ENCODE results near the gene TM7SF2. TPM values are rescaled to one million over a fixed set of nuclear protein-coding genes. Genes with fewer than 3 reads are reported as not detected.

Gene TM7SF2
- total RNA-seq, 3 donors from 2014 or later (not counting 1 experiment from before 2014, with no cell fraction given), result 17.0 to 23.2 (median 18.6) TPM

DNA sequence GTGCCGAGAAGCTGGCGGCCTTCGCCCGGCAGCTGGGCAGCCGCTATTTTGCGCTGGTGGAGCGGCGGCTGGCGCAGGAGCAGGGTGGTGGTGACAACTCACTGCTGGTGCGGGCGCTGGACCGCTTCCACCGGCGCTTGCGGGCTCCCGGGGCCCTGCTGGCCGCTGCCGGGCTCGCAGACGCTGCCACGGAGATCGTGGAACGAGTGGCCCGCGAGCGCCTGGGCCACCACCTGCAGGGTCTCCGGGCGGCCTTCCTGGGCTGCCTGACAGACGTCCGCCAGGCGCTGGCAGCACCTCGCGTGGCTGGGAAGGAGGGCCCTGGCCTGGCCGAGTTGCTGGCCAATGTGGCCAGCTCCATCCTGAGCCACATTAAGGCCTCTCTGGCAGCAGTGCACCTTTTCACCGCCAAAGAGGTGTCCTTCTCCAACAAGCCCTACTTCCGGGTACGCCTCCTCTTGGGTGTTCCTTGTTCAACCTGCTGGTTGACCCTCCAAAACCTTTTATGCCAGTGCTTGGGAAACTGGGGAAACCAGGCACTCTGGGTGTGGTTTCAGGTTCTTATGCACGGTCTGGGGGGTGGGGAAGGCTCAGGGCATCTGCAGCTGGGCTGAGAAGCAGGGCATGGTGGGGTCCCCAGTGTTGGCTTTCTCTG is 3.1 kb upstream of the TM7SF2 start:
- no peak overlapping the region for H3K4me3 ChIP-seq (ENCODE audit: low read length)
- peaks cover 37% of the 10 kb centered on the region for H3K4me1 ChIP-seq (ENCODE audit: control insufficient read depth, insufficient read depth, low read length)
- peaks cover 17% of the 10 kb centered on the region for H3K36me3 ChIP-seq (ENCODE audit: control insufficient read depth, insufficient read depth, low read length)
- no peak overlapping the region for H3K4me3 Mint-ChIP-seq
- no peaks in the 10 kb centered on the region for H3K27me3 ChIP-seq (ENCODE audit: control insufficient read depth, insufficient read depth, low read length)
- WGBS (ENCODE audit: insufficient coverage), result 95% methylated on average over 38 of the region's 38 CpGs
- ATAC-seq, result no peak
- intact Hi-C loops (cut with micrococcal nuclease), result no loop called here
- H3K4me1 Mint-ChIP-seq, result peaks cover 34 to 47% of the 10 kb centered on the region in 2 donors
- no peak for DNase-seq
- no peak for TF ChIP-seq CTCF (IDR thresholded peaks at IDR 0.05)
- H3K9me3 ChIP-seq (ENCODE audit: control insufficient read depth, insufficient read depth, low read length), result no peaks in the 10 kb centered on the region
- no peaks in the 10 kb centered on the region for H3K36me3 Mint-ChIP-seq
- no peaks in the 10 kb centered on the region for H3K9me3 Mint-ChIP-seq
- H3K27ac Mint-ChIP-seq, result no peak overlapping the region
- H3K27me3 Mint-ChIP-seq (ENCODE audit: low read depth in 2 of 2), result no peaks in the 10 kb centered on the region
- no peak overlapping the region for H3K27ac ChIP-seq (ENCODE audit: low read length)

DNA sequence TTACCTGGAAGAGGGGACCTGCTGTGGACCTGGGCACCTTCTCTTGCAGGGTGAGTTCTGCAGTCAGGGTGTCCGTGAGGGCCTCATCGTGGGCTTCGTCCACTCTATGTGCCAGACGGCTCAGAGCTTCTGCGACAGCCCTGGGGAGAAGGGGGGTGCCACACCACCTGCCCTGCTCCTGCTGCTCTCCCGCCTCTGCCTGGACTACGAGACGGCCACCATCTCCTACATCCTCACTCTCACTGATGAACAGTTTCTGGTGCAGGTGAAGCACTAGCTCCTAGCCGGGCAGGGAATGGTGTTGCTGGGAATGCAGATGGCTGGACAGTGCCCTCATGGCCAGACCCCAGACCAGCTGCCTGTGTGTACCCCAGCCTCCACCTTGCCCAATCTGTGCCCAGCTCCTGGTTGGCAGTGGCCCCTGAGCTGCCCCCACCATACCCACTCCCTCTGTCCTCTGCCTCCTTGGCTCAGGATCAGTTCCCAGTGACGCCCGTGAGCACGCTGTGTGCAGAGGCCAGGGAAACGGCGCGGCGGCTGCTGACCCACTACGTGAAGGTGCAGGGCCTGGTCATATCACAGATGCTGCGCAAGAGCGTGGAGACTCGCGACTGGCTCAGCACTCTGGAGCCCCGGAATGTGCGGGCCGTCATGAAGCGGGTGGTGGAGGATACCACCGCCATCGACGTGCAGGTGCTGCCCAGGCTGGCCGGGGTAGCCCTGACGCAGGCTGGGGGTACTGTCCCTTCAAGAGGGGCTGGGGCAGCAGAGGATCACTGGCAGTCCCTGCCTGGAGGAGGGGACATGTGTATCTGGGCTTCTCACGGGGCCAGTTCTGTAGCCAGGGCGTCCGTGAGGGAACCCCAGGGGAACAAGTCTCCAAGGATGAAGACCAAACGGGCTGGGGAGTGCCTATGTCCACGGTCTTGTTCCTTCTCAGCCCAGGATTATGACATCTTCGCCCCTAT is 2.2 kb upstream of the TM7SF2 start:
- Mint-ChIP-seq H3K27me3 (ENCODE audit: low read depth in 2 of 2) (no peaks in the 10 kb centered on the region), H3K4me3 (no peak overlapping the region), H3K4me1 (peaks cover 35 to 47% of the 10 kb centered on the region in 2 donors), H3K9me3 (no peaks in the 10 kb centered on the region), H3K27ac (peak overlapping the region; percentile 91 to 97), H3K36me3 (no peaks in the 10 kb centered on the region)
- TF ChIP-seq CTCF (IDR thresholded peaks at IDR 0.05), result no peak
- Histone ChIP-seq H3K4me3 (ENCODE audit: low read length) (no peak overlapping the region), H3K4me1 (ENCODE audit: control insufficient read depth, insufficient read depth, low read length) (peaks cover 40% of the 10 kb centered on the region), H3K27ac (ENCODE audit: low read length) (no peak overlapping the region), H3K27me3 (ENCODE audit: control insufficient read depth, insufficient read depth, low read length) (no peaks in the 10 kb centered on the region), H3K36me3 (ENCODE audit: control insufficient read depth, insufficient read depth, low read length) (peaks cover 17% of the 10 kb centered on the region), H3K9me3 (ENCODE audit: control insufficient read depth, insufficient read depth, low read length) (no peaks in the 10 kb centered on the region)
- DNase-seq, result peak in 1 of 2 donors; percentile 28
- no peak for ATAC-seq
- WGBS (ENCODE audit: insufficient coverage), result 92% methylated on average over 34 of the region's 36 CpGs
- intact Hi-C loops (cut with micrococcal nuclease), result loop anchor here (2.0 to 10.0 kb wide), 6 partner anchors 13 to 335 kb away; partner anchors contain the start of genes CAPN1, SF1, SNX15 and VPS51

- no peaks in the 10 kb centered on the region for H3K9me3 ChIP-seq (ENCODE audit: control insufficient read depth, insufficient read depth, low read length)
- Mint-ChIP-seq H3K27me3 (ENCODE audit: low read depth in 2 of 2) (no peaks in the 10 kb centered on the region), H3K36me3 (no peaks in the 10 kb centered on the region), H3K4me3 (peak overlapping the region; percentile 53), H3K9me3 (no peaks in the 10 kb centered on the region), H3K4me1 (peaks cover 35 to 46% of the 10 kb centered on the region in 2 donors), H3K27ac (peak overlapping the region; percentile 91 to 97)
- DNase-seq (peak; percentile 96 to 97), ATAC-seq (peak; percentile 62 to 85 (median 71))
- WGBS (ENCODE audit: insufficient coverage), result 18% methylated on average over 18 of the region's 18 CpGs
- peak overlapping the region; percentile 53 for H3K27ac ChIP-seq (ENCODE audit: low read length)
- H3K27me3 ChIP-seq (ENCODE audit: control insufficient read depth, insufficient read depth, low read length), result no peaks in the 10 kb centered on the region
- peaks cover 17% of the 10 kb centered on the region for H3K36me3 ChIP-seq (ENCODE audit: control insufficient read depth, insufficient read depth, low read length)
- H3K4me3 ChIP-seq (ENCODE audit: low read length), result no peak overlapping the region
- H3K4me1 ChIP-seq (ENCODE audit: control insufficient read depth, insufficient read depth, low read length), result peaks cover 46% of the 10 kb centered on the region
- intact Hi-C loops (cut with micrococcal nuclease), result loop anchor here (2.0 to 10.0 kb wide), 6 partner anchors 14 to 336 kb away; partner anchors contain the start of genes CAPN1, SF1, SNX15 and VPS51
- TF ChIP-seq CTCF (IDR thresholded peaks at IDR 0.05), result peak; percentile 91
Measured at GRCh38 chr11:65110354-65110861, 1.3 kb upstream of the TM7SF2 start.
